ENCODE measurements around the gene PCBP2. TPM values are rescaled to one million over a fixed set of nuclear protein-coding genes. Genes with fewer than 3 reads are reported as not detected.

The PCBP2 gene
- total RNA-seq, 2 donors from 2014 or later: 641 to 747 TPM

GRCh38 chr12:53507603-53507885 is 55.6 kb downstream of the PCBP2 start:
- Mint-ChIP-seq H3K36me3 (no peaks in the 10 kb centered on the region), H3K9me3 (no peaks in the 10 kb centered on the region), H3K4me3 (no peak overlapping the region), H3K27ac (no peak overlapping the region), H3K27me3 (no peaks in the 10 kb centered on the region), H3K4me1 (ENCODE audit: low read depth in 2 of 2) (peaks cover 6 to 7% of the 10 kb centered on the region in 2 donors)
- ATAC-seq (no peak), DNase-seq (ENCODE audit: low spot score) (no peak)

GRCh38 chr12:53508534-53509170 is 56.8 kb downstream of the PCBP2 start:
- Mint-ChIP-seq H3K27ac (peak overlapping the region; percentile 50 to 56), H3K4me1 (ENCODE audit: low read depth in 2 of 2) (peaks cover 6 to 7% of the 10 kb centered on the region in 2 donors), H3K36me3 (no peaks in the 10 kb centered on the region), H3K27me3 (no peaks in the 10 kb centered on the region), H3K9me3 (no peaks in the 10 kb centered on the region), H3K4me3 (no peak overlapping the region)
- ATAC-seq: peak; percentile 93 to 94
- peak; percentile 86 for DNase-seq (ENCODE audit: low spot score)

GRCh38 chr12:53510181-53510812 is 58.4 kb downstream of the PCBP2 start:
- peak overlapping the region in 1 of 2 donors; percentile 6 for H3K27ac Mint-ChIP-seq
- peaks cover 4% of the 10 kb centered on the region for H3K36me3 Mint-ChIP-seq
- no peak overlapping the region for H3K4me3 Mint-ChIP-seq
- no peaks in the 10 kb centered on the region for H3K27me3 Mint-ChIP-seq
- H3K4me1 Mint-ChIP-seq (ENCODE audit: low read depth in 2 of 2): peaks cover 4 to 6% of the 10 kb centered on the region in 2 donors
- ATAC-seq: no peak
- no peak for DNase-seq (ENCODE audit: low spot score)
- no peaks in the 10 kb centered on the region for H3K9me3 Mint-ChIP-seq

GRCh38 chr12:53513712-53514410 is 62.0 kb downstream of the PCBP2 start:
- no peaks in the 10 kb centered on the region for H3K27me3 Mint-ChIP-seq
- H3K36me3 Mint-ChIP-seq: peaks cover 10% of the 10 kb centered on the region
- no peak overlapping the region for H3K27ac Mint-ChIP-seq
- H3K9me3 Mint-ChIP-seq: no peaks in the 10 kb centered on the region
- DNase-seq (ENCODE audit: low spot score): no peak
- ATAC-seq: no peak
- H3K4me1 Mint-ChIP-seq (ENCODE audit: low read depth in 2 of 2): peaks cover 0 to under 1% of the 10 kb centered on the region in 2 donors
- no peak overlapping the region for H3K4me3 Mint-ChIP-seq

GRCh38 chr12:53514628-53515290 is 62.9 kb downstream of the PCBP2 start:
- H3K27ac Mint-ChIP-seq: no peak overlapping the region
- H3K36me3 Mint-ChIP-seq: peaks cover 10% of the 10 kb centered on the region
- no peak overlapping the region for H3K4me3 Mint-ChIP-seq
- no peak for ATAC-seq
- no peaks in the 10 kb centered on the region for H3K4me1 Mint-ChIP-seq (ENCODE audit: low read depth in 2 of 2)
- H3K27me3 Mint-ChIP-seq: no peaks in the 10 kb centered on the region
- no peak for DNase-seq (ENCODE audit: low spot score)
- no peaks in the 10 kb centered on the region for H3K9me3 Mint-ChIP-seq

- H3K9me3 Mint-ChIP-seq: no peaks in the 10 kb centered on the region
- DNase-seq (ENCODE audit: low spot score) (no peak), ATAC-seq (no peak)
- H3K27me3 Mint-ChIP-seq: no peaks in the 10 kb centered on the region
- H3K4me1 Mint-ChIP-seq (ENCODE audit: low read depth in 2 of 2): no peaks in the 10 kb centered on the region
- H3K36me3 Mint-ChIP-seq: peaks cover 14% of the 10 kb centered on the region
- peak overlapping the region in 1 of 2 donors; percentile 13 for H3K27ac Mint-ChIP-seq
- H3K4me3 Mint-ChIP-seq: no peak overlapping the region
Observed at GRCh38 chr12:53515291-53515680, 63.4 kb downstream of the PCBP2 start.

- DNase-seq (ENCODE audit: low spot score): no peak
- no peaks in the 10 kb centered on the region for H3K4me1 Mint-ChIP-seq (ENCODE audit: low read depth in 2 of 2)
- H3K4me3 Mint-ChIP-seq: no peak overlapping the region
- H3K27ac Mint-ChIP-seq: peak overlapping the region in 1 of 2 donors; percentile 13
- H3K27me3 Mint-ChIP-seq: no peaks in the 10 kb centered on the region
- H3K9me3 Mint-ChIP-seq: no peaks in the 10 kb centered on the region
- ATAC-seq: no peak
- peaks cover 28% of the 10 kb centered on the region for H3K36me3 Mint-ChIP-seq
Observed at GRCh38 chr12:53516758-53517455, 65.0 kb downstream of the PCBP2 start.

GRCh38 chr12:53518381-53518780 is 66.5 kb downstream of the PCBP2 start:
- H3K9me3 Mint-ChIP-seq: no peaks in the 10 kb centered on the region
- H3K36me3 Mint-ChIP-seq: peaks cover 28% of the 10 kb centered on the region
- DNase-seq (ENCODE audit: low spot score): no peak
- no peak overlapping the region for H3K4me3 Mint-ChIP-seq
- no peak for ATAC-seq
- H3K4me1 Mint-ChIP-seq (ENCODE audit: low read depth in 2 of 2): no peaks in the 10 kb centered on the region
- no peak overlapping the region for H3K27ac Mint-ChIP-seq
- H3K27me3 Mint-ChIP-seq: no peaks in the 10 kb centered on the region

GRCh38 chr12:53523131-53523530 is 71.2 kb downstream of the PCBP2 start:
- H3K4me3 Mint-ChIP-seq: no peak overlapping the region
- DNase-seq (ENCODE audit: low spot score) (no peak), ATAC-seq (no peak)
- H3K27ac Mint-ChIP-seq: no peak overlapping the region
- peaks cover 18% of the 10 kb centered on the region for H3K36me3 Mint-ChIP-seq
- no peaks in the 10 kb centered on the region for H3K9me3 Mint-ChIP-seq
- no peaks in the 10 kb centered on the region for H3K27me3 Mint-ChIP-seq
- H3K4me1 Mint-ChIP-seq (ENCODE audit: low read depth in 2 of 2): no peaks in the 10 kb centered on the region

GRCh38 chr12:53524476-53524875 is 72.6 kb downstream of the PCBP2 start:
- Mint-ChIP-seq H3K27ac (no peak overlapping the region), H3K27me3 (no peaks in the 10 kb centered on the region), H3K36me3 (peaks cover 18% of the 10 kb centered on the region), H3K9me3 (no peaks in the 10 kb centered on the region), H3K4me3 (no peak overlapping the region), H3K4me1 (ENCODE audit: low read depth in 2 of 2) (no peaks in the 10 kb centered on the region)
- DNase-seq (ENCODE audit: low spot score): no peak
- no peak for ATAC-seq

GRCh38 chr12:53530061-53530460 is 78.2 kb downstream of the PCBP2 start:
- peaks cover 0 to 2% of the 10 kb centered on the region in 2 donors for H3K4me1 Mint-ChIP-seq (ENCODE audit: low read depth in 2 of 2)
- ATAC-seq: no peak
- no peak overlapping the region for H3K27ac Mint-ChIP-seq
- H3K27me3 Mint-ChIP-seq: no peaks in the 10 kb centered on the region
- H3K9me3 Mint-ChIP-seq: no peaks in the 10 kb centered on the region
- peaks cover 18% of the 10 kb centered on the region for H3K36me3 Mint-ChIP-seq
- no peak overlapping the region for H3K4me3 Mint-ChIP-seq
- DNase-seq (ENCODE audit: low spot score): no peak

Measured in natural killer cell treated with Interleukin-12 subunit alpha and Interleukin-12 subunit beta and Interleukin-15 and Interleukin-18, amount 100 ng/mL, for 72 hours (primary cell).